OCI-LY1 (cell line): ENCODE results near the gene SLC47A2.

Experiments used
- H2AFZ ChIP-seq: fragments of 200-600 bp; sonication (generic), shearing (Covaris generic); 2 replicates; pipeline ENCODE4 v1.6.0; 2014; ENCODE audit warnings: antibody characterized with exemption, mild to moderate bottlenecking, low read length
- H3F3A ChIP-seq: fragments of 200-600 bp; sonication (generic), shearing (Covaris generic); 2 replicates; pipeline ENCODE4 v1.6.0; 2014; ENCODE audit warnings: mild to moderate bottlenecking, antibody characterized with exemption, low read length, moderate library complexity; ENCODE audit not compliant: insufficient read depth
- H3K27ac ChIP-seq: fragments of 200-600 bp; sonication (generic); 2 replicates; pipeline ENCODE4 v1.5.1; 2014; ENCODE audit warnings: low read length, mixed run types, mild to moderate bottlenecking, low read depth; ENCODE audit not compliant: poor library complexity, severe bottlenecking
- H3K27me3 ChIP-seq: fragments of 200-600 bp; sonication (generic); 2 replicates; pipeline ENCODE4 v1.6.0; 2014; ENCODE audit warnings: antibody characterized with exemption, mild to moderate bottlenecking, low read length, moderate library complexity; ENCODE audit not compliant: insufficient read depth
- H3K36me3 ChIP-seq: fragments of 200-600 bp; sonication (generic); 2 replicates; pipeline ENCODE4 v1.6.1; 2014; ENCODE audit warnings: mild to moderate bottlenecking, antibody characterized with exemption, low read length, moderate library complexity, mixed read lengths; ENCODE audit not compliant: insufficient read depth
- H3K4me1 ChIP-seq: fragments of 200-600 bp; sonication (generic); 2 replicates; pipeline ENCODE4 v1.5.1; 2014; ENCODE audit warnings: mild to moderate bottlenecking, low read length, moderate library complexity; ENCODE audit not compliant: insufficient read depth, severe bottlenecking
- H3K4me2 ChIP-seq: fragments of 200-600 bp; sonication (generic), shearing (Covaris generic); 2 replicates; pipeline ENCODE4 v1.6.1; 2014; ENCODE audit warnings: low read length
- H3K4me3 ChIP-seq: fragments of 200-600 bp; sonication (generic); 2 replicates; pipeline ENCODE4 v1.5.1; 2014; ENCODE audit warnings: low read length, low read depth, mild to moderate bottlenecking, mixed read lengths; ENCODE audit not compliant: poor library complexity, severe bottlenecking
- H3K79me2 ChIP-seq: fragments of 200-600 bp; shearing (Covaris generic); 2 replicates; pipeline ENCODE4 v1.6.1; 2016; ENCODE audit warnings: mixed run types, low read length, mixed read lengths; ENCODE audit not compliant: insufficient read depth
- H3K9ac ChIP-seq: fragments of 200-600 bp; sonication (generic), shearing (Covaris generic); 2 replicates; pipeline ENCODE4 v1.6.1; 2014; ENCODE audit warnings: mild to moderate bottlenecking, low read length, mixed read lengths
- H3K9me2 ChIP-seq: fragments of 200-600 bp; sonication (generic), shearing (Covaris generic); 2 replicates; pipeline ENCODE4 v1.6.1; 2014; ENCODE audit warnings: low read depth, mild to moderate bottlenecking, low read length, mixed read lengths
- H3K9me3 ChIP-seq: fragments of 200-600 bp; shearing (Covaris generic); 2 replicates; pipeline ENCODE4 v1.6.1; 2014; ENCODE audit warnings: low read length, mixed read lengths
- H4K20me1 ChIP-seq: fragments of 200-600 bp; sonication (generic), shearing (Covaris generic); 2 replicates; pipeline ENCODE4 v1.6.0; 2016; ENCODE audit warnings: mild to moderate bottlenecking, low read length; ENCODE audit not compliant: insufficient read depth
- CTCF ChIP-seq: fragments of 200-600 bp; sonication (generic), shearing (Covaris generic); IDR thresholded peaks from 2 replicates; pipeline ENCODE4 v1.5.1; 2017; ENCODE audit warnings: mild to moderate bottlenecking, antibody characterized with exemption, low read length, moderate library complexity, mixed read lengths
- EZH2 ChIP-seq: fragments of 200-600 bp; sonication (generic), shearing (Covaris generic); IDR thresholded peaks from 2 replicates; pipeline ENCODE4 v1.8.0; 2017; ENCODE audit warnings: borderline replicate concordance, mixed run types, mild to moderate bottlenecking, antibody characterized with exemption, low read length, moderate library complexity, mixed read lengths

SLC47A2 gene

GRCh38 chr17:19708431-19709175 lies 7.8 kb downstream of the SLC47A2 start:
- no peaks in the 10 kb centered on the region; the same call in 1 of the 2 replicates for H3K27me3 ChIP-seq
- no peak overlapping the region for H3K4me3 ChIP-seq
- H2AFZ ChIP-seq, result no peak overlapping the region
- no peaks in the 10 kb centered on the region for H3K4me1 ChIP-seq
- no peak for TF ChIP-seq EZH2
- no peak for TF ChIP-seq CTCF
- no peaks in the 10 kb centered on the region for H3K79me2 ChIP-seq
- no peaks in the 10 kb centered on the region for H3K9me2 ChIP-seq
- H3F3A ChIP-seq, result no peaks in the 10 kb centered on the region
- no peaks in the 10 kb centered on the region for H4K20me1 ChIP-seq
- no peak overlapping the region for H3K27ac ChIP-seq
- H3K9ac ChIP-seq, result no peak overlapping the region
- no peaks in the 10 kb centered on the region for H3K36me3 ChIP-seq
- H3K9me3 ChIP-seq, result no peaks in the 10 kb centered on the region
- H3K4me2 ChIP-seq, result no peak overlapping the region

DNA sequence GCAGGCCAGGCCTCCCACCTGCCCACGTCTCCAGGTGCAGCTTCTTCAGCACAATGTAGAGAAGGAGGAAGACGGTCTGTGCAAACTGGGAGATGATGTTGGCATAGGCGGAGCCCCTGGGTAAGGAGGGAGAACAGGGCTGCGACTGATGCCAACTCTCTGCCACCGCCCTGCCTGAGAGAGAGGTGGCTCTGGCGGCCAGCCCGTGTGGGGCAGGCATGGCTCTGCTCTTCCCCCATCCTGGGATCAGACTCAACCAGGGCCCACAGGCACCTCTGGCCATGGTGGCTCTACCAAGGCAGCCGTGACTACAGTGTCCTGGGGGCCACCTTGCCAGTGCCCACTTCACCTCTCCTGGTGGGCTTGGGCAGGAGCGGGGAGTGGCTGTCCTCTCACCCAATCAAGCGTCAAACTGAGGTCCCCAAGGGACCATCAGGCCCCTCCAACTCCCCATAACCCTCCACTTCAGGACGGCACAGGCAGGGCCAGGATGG lies 8.6 kb downstream of the SLC47A2 start:
- Histone ChIP-seq H3K79me2 (no peaks in the 10 kb centered on the region), H3K9me3 (no peaks in the 10 kb centered on the region), H3K4me3 (no peak overlapping the region), H3K27me3 (no peaks in the 10 kb centered on the region; the same call in 1 of the 2 replicates), H2AFZ (no peak overlapping the region), H3K4me1 (no peaks in the 10 kb centered on the region), H3F3A (no peaks in the 10 kb centered on the region), H3K9me2 (no peaks in the 10 kb centered on the region), H3K9ac (no peak overlapping the region), H3K36me3 (no peaks in the 10 kb centered on the region), H3K4me2 (no peak overlapping the region), H3K27ac (no peak overlapping the region), H4K20me1 (no peaks in the 10 kb centered on the region)
- no peak for TF ChIP-seq EZH2
- TF ChIP-seq CTCF, result no peak

GRCh38 chr17:19706791-19707727 lies 9.3 kb downstream of the SLC47A2 start:
- H3K9me3 ChIP-seq, result no peaks in the 10 kb centered on the region
- no peak overlapping the region for H3K9ac ChIP-seq
- H3K9me2 ChIP-seq, result no peaks in the 10 kb centered on the region
- H4K20me1 ChIP-seq, result no peaks in the 10 kb centered on the region
- H3F3A ChIP-seq, result no peaks in the 10 kb centered on the region
- no peak overlapping the region for H2AFZ ChIP-seq
- H3K79me2 ChIP-seq, result no peaks in the 10 kb centered on the region
- H3K4me3 ChIP-seq, result no peak overlapping the region
- H3K4me2 ChIP-seq, result no peak overlapping the region
- no peaks in the 10 kb centered on the region for H3K36me3 ChIP-seq
- no peak overlapping the region for H3K27ac ChIP-seq
- H3K27me3 ChIP-seq, result no peaks in the 10 kb centered on the region; the same call in 1 of the 2 replicates
- H3K4me1 ChIP-seq, result no peaks in the 10 kb centered on the region
- no peak for TF ChIP-seq CTCF
- TF ChIP-seq EZH2, result no peak
